GM21447 (cell line): Measurements from ENCODE around the gene ERCC6L.
"Not testable (repeated sequence)": the region's sequence is repeated elsewhere in the genome, so short reads cannot be mapped to it uniquely, and the experiment has no call there.

Experiments used
- ATAC-seq: cut with Tn5 transposase; IDR thresholded peaks from one replicate; pipeline ENCODE4 v1.9.1; 2021; ENCODE audit not compliant: unreplicated experiment

The ERCC6L gene

DNA sequence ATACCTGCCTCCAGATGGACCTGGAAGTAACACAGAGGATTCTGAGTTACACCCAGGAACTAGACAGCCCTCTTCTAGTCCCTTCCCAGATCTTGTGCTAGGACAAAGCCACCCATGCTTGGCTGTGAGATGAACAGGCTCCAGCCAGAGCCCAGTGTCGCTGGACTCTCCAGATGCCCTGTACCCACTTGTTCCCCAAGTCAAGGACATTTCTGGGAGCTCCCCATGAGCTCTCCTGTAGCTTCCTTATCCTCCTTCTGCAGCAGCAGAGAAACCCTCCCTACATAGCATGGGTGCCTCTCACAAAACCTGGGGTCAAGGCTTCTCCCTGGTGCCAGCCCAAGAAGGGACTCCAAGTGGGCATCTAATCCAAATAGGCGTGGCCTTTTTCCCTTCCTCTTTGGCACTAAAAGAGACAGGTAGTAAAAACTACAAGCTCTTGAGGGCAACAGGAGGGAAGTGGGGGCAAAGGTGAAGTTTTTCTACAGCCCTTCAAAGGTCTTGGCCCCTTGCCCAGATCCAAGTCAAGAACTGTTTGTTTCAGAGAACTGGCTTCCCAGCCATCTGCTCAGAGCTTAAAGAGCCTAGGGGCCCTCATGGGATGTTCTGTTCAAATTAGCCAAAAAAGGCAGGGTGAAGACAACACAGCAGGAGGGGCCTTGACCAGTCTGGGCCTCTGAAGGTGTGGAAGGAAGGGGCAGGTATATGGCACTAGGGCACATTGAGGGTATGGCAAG, 8.5 kb upstream of the ERCC6L start:
- ATAC-seq, result no peak

DNA sequence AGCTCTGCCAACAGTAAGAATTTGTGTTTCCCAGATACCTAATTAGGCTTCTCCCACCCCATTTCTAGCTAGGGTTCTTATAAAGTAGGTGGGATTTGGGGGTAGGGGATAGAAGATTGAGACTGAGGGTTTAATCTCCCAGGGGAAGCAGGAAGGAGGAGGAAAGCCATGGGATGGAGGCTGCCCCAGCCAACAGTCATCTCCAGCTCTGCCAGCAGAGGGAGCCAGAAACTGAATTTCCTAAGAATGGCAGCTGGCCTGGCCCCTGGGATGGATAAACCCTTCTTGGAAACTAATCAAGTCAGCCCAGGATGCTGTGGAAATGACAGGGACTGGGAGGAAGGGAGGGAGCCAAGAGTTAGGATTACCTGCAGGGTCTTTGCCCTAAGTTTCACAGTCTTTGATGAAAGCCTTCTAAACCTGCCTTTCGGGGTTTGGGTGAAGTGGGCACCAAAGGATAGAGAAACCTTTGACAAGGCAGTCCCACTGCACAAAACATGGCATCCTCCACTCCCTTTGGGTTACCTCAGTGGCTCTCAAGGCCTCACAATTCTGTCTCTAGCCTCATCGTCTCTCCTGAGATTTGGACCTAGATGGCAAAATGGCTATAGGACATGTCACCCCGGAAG, 6.7 kb upstream of the ERCC6L start:
- no peak for ATAC-seq

DNA sequence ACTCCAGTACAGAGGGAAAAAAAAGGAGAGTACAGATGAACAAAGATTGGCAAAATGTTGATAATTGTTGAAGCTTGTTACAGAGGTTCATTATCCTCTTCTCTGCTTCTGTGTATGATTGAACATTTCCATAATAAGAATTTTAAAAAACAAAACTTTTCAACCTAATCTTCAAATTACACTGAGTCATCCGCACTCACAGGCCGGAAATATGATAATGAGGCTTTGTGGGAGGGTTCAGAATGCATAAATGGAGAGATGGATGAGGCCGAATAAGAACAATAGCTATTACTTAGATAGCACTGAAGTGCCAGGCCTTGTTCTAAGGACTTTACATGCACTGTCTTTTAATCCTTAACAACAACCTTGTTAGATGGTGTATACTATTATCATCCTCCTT, 4.6 kb upstream of the ERCC6L start:
- no peak for ATAC-seq

DNA sequence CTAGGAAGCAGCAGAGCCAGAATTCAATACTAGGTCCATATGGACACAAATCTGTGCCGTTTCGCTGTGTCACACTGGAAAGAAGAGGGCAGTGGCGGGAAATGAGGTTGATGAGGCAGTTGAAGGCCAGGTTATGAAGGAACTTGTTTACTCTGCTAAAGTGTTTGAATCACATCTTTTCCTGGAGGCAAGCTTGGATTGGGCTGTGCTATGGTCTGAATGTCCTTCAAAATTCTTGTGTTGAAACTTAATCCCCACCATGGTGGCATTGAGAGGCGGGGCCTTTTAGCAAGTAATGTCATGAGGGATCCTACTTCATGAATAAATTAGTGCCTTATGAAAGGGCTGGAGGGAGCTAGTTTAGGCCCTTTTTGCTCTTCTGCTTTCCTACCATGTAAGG, 2.1 kb upstream of the ERCC6L start:
- ATAC-seq, result no peak

DNA sequence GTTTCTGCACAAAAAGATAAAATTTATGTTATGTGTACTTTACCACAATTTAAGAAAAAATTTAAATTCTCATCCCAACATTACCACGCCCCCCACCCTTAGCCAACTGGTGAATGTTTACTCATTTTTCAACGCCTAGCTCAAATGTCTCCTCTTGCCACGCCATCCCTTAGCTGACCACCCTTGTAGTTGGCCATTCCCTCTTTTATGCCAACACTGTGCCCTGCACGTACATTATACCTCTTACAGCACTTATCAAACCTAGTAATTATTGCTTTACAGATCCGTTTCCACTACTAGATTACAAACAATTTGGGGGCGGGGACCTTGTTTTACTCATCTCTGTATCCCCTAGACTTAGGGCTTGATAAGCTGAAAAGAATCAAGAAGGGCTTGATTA, 644 bp downstream of the ERCC6L start:
- no peak for ATAC-seq

DNA sequence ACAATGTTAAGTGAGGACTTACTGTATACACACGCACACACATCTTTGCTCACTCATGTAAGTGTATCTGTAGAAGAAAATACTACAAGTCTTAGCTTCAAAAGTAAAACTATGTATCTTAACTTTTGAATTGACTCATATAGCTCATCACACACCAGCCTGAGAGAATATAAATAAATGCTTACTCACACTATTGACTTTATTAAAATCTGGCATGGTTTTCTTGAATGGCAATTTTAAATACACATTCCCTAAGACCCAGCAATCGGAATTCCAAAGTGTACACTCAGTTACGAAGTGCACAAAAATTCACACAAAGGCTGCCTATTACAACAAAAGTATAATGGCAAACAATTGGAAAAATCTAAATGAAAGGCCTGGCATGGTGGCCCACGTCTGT, 2.0 kb downstream of the ERCC6L start:
- ATAC-seq, result no peak

DNA sequence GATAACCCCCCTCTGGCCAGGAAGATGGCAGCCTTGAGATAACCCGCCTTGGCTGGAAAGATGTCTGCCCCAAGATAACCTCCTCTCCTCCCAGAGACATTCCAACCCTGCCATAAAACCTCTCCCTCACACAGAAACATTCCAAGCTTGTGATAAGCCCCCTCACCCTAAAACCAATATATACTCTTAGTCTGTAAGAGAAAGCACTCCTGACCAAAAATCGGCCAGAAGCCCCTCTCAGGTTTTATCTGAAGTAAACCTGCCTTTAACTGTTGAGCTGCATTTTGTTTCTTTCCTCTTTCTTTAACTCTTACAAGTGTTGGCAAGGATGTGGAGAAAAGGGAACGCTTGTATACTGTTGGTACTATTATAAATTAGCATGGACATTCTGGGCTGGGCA, 8.5 kb downstream of the ERCC6L start:
- no peak for ATAC-seq

DNA sequence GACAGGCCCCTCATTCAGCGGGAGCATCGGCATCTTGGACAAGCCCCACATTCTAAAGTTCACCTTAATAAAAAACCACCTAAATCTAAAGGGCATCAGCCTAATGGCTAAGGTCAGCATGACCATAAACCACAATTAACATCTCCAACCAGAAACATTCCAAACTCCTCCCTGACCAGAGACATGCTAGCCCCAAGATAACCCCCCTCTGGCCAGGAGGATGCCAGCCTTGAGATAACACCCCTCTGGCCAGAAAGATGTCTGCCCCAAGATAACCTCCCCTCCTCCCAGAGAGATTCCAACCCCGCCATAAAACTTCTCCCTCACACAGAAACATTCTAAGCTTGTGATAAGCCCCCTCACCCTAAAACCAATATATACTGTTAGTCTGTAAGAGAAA, 18.5 kb downstream of the ERCC6L start:
- ATAC-seq, result not testable (repeated sequence)

DNA sequence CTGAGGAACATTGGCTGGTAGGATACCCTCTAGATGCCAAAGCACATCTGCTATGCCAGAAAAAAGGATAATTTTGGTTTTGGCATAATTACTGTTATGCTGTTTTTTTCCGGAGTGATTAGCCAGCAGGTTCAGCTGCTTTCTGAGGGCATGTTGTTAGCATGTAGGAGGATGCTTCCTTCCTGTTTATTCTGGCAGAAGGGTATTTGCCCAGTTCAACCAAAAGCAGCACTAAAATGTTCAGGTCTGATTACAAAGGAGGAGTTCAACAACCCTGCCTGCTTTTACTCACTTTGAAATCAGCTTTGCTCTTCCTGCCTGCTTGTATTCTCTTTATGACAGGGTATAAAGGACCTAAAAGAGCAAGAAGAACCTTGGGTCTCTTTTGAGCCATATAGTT, 21.9 kb downstream of the ERCC6L start:
- no peak for ATAC-seq

DNA sequence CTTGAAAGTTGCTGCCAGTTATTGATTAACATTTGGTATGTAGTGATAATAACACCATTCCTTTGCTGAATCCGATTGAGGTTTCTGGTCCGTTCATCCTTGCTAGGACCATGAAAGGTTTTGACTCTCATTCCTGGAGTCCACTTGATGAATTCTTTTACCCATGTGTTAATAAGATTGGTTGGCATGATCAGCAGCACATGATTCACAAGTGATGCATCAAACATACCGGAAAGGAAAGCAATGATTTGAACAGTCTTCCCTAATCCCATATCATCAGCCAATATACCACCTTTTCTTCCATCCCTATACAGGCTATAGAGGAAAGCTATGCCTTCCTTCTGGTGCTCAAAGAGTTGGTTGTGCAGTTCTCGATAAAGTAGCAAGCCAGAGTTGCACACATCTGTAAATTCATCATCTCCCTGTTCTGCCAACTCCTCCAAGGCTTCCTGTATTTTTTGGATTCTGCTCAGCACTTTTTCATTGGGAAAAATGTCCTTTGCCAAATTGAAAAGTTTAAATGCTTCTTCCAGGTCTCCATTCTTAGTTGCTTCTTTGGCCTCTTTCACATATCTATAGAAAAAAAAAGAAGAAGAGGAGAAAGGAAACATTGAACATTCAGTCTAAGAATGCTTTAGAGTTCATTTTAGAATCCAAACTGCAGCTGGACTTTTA, 30.6 kb downstream of the ERCC6L start:
- ATAC-seq, result no peak

DNA sequence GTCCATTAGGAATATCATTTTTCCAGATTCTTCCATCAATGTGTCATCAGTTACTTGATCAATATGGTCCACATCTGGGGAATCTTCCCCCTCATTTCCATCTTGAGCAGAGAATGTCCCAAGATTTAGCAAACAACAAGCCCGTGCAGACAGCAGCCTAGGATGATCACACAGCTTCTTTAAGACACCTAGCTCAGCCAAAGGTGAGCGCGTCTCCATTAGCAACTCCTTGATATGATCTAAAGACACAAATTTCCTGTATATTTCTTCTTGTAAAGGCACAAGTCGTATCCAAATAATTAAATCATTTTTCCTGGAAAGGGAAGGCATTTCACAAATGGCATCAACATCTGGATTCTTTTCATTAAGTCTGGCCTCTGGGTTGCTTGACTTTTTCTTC, 31.5 kb downstream of the ERCC6L start:
- no peak for ATAC-seq

DNA sequence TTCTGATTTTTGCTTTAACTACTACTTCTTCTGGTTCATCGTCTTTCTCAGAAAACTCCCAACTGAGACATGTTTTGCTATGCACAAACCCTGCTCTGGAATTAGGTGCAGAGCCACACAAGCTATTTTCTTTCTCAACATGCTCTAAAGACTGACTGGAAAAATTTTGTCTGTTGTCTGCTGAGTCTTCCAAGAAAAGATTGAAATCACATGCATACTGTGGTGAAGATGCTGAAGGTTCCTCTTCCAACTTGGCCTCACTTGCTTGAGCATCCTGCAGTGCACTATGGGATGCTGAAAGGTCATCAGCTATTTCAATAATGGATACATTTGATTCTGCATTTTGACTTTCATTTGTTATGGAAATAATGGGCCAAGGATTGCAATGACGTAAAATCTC, 33.1 kb downstream of the ERCC6L start:
- no peak for ATAC-seq

DNA sequence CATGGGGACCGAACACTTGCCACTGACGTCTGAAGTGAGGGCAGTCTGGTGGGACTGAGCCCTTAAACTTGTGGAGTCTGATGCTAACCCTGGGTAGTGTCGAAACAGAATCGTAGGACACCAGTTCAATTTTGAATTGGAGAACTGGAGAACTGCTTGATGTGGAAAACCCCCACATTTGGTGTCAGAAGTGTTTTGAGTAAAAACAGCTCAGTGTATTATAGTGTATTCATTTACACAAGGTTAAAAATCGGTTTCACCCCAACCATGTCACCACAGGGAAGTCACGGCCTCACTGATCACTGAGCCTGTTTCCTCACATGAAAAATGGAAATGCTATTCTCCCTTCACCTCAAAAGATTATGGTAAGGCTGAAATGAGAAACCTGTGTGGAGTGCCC, 35.4 kb downstream of the ERCC6L start:
- ATAC-seq, result no peak

DNA sequence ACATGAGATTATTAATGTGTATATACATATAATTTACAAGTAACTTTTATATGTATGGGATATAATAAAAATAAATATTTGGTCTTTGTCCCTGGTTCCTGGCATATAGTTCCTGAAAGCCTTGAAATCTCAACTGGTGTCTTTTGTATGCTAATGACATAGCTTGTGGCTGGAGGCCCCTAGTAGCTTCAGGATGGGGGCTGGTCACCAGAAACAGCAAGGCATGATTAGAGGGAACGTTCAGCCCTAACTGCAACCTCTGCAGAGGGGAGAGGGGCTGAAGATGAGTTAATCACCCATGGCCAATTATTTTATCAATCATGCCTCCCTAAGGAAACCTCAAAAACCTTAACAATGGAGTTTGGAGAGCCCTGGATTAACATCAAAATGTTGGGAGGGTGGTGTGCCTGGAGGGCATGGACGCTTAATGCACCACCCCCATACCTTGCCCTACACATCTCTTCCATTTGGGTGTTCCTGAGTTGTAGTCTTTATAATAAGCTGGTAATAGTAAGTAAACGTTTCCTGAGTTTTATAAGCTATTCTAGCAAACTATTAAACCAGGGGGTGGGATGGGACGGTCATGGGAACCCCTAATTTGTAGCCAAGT, 35.9 kb downstream of the ERCC6L start:
- ATAC-seq, result no peak

DNA sequence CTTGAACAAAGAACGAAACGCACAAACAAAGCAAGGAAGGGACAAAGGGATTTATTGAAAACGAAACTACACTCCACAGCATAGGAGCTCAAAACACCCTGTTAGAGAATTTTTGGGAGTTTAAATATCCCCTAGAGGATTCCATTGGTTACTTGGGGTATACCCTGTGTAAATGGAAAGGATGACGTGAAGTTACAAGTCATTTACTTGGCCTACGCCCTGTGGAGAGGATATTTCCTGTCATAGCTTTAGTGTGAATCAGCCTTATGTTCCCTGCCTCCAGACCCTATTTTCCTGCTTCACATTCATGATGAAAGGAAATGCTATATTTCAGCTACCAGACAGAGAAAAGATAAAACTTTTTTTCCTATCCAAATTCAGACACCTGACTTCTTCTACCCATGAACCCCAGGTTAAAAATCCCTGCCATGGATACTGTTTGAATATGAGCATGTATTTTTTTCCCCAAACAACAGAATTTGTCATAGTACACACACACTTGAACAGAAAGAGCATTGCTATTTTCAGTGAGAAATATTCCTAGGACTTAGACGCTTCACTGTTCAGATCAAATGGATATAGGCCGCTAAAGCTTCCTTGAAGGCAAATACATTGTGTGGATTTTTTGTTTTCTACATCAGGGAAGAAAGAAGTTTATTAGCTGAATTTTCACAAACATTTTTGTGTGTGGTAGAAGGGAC, 36.8 kb downstream of the ERCC6L start:
- ATAC-seq, result no peak

DNA sequence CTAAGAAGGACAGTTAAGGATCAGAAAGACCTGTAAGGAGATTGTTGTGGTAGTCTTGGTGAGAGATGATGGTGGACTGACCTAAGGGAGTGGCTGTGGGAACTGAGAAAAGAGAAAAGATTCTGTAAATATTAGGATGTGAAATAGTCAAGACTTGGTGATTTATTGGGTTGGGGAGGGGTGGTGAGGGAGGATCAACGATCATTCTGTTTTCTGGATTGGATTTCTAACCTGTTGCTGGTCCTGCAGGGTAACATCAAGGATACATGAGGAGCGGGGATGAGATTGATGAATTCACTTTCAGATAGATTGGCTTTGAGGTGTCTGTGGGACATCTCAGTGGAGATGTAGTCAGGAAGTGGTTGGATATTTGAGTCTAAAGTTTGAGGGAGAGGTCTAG, 55.9 kb downstream of the ERCC6L start:
- no peak for ATAC-seq

DNA sequence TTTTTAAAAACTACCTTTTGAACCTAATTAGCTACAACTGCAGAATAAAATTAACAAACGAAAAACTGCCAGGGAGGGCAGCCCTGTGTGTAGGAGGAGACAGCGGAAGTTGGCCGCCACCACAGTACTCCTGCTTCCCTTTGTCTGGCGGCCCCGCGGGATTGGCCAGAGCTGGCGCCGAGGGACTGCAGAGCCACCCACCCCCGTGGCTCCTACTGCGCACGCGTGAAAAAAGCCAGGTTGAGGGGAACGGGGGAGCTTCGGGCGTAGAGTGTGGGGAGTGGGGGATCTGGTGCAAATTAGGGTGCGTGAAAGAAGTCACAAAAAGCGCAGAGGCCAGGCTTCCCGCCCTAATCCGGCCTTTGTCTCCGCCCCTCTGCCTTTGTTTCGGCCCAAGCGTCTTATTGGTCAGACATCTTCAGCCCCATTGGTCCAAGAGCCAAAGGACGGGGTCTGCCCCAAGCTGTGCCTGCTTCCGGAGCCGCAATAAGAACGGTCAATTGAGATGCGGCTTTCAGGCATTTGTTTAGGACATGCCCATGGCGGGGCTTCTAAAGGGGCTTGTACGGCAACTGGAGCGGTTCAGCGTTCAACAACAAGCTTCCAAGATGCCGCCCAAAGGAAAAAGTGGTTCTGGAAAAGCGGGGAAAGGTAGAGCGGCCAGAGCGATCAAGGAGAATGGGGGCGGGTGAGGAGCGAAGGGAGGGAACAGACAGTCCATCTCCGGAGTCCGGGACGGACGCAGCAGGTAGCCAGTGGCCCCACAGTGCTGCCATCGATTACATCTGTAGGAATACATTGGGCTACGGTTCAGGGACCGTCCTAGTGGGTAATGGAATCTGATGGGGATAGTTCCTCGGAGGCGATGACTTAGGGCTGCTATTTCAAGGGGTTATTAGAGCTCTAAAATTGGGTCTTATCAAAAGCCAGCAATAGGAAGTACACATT, 57.4 kb downstream of the ERCC6L start, which contains the start of gene PIN4:
Gene PIN4 (plus strand): TSS at position 580 of the 948 bp plus-strand sequence. CDS start 29 bp downstream, at position 609.
- ATAC-seq, result peak; percentile 95

DNA sequence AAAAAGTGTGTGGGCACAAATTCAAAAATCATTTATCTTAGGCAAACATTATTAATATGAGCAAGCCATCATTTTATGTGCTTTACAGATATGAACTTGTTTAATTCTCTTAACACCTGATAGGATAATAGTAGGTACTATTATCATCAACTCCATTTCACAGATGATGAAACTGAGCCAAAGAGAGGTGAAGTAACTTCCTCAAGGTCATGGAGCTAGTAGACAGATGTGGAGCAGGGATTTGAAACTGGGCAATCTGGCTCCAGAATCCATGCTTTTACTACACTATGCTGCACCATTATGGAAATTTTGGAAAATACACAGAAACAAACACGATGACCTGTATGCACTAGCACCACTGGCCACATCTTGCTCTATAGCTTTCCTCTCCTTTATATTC, 58.3 kb downstream of the ERCC6L start:
- no peak for ATAC-seq

DNA sequence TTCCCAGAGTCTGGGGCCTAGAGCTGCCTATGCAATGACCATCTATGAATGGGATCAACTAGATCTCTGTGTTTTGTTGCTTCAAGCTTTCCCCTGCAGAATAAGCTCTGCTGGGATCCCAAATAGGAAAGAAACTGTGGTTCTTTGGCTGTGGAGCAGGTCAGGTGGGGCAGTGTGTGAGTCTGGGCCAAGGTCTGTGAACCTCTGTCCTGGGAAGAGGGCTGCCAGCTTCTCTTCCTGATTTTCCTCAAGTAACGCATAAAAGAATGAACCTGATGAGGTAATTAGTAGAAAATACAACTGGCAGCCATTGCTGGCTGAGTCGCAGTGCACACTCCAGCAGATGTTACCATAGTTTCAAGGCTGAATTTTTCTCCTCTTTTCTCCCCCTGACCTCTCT, 61.8 kb downstream of the ERCC6L start:
- no peak for ATAC-seq

DNA sequence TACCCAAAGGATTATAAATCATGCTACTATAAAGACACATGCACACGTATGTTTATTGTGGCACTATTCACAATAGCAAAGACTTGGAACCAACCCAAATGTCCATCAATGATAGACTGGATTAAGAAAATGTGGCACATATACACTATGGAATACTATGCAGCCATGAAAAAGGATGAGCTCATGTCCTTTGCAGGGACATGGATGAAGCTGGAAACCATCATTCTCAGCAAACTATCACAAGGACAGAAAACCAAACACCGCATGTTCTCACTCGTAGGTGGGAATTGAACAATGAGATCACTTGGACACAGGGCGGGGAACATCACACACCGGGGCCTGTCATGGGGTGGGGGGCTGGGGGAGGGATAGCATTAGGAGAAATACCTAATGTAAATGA, 62.5 kb downstream of the ERCC6L start:
- ATAC-seq, result not testable (repeated sequence)
